ENCODE measurements around the gene FHL2. TPM values are rescaled to one million over a fixed set of nuclear protein-coding genes. Genes with fewer than 3 reads are reported as not detected.
A peak's percentile ranks its signal among the peaks of the same experiment; 100 is the strongest.

The FHL2 gene
- total and polyA plus RNA-seq, 2 donors (not counting 3 experiments of a cell fraction or from before 2014, with no cell fraction given): 197 to 491 TPM

DNA sequence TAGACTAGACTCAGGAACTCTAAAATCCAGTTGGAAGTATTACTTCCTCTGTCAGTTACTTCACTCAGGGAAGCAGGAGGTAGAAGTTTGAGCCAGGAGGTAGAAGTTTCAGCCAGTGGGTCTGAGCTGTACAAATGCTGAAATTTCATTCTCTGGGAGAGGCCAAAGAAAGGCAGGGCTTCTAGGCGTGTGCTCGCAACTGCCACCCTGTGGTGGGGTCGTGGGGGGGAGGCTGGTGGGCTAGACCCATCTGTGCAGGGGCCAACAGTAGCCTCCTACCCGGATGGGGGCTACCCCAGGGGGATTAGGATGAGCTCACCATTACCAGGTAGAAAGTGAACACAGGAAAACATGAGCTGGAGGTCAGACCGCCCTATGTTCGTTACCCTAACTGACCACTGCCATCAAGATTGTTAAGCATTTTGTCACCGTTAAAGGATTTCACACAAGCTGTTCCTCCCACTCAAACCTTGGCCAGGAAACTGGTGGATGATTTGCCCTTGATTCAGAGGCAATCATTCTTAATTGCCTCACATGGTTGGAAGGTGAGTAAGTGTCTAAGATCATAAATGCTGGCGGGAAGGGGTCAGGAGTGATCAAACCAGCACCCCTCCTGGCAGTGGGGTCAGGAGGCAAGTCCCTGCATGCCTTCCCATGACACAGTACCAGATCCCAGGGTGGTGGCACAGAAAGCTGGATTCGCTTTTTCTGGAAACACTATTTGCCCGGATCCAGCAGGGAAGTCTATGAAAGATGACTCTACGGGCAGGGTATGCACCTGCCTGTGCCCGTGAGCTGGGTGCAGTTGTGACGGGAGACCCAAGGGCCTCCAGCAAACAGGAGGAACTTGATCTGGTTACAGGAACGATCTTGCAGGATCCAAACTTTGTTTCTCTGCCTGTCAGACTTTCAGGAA is 5.2 kb upstream of the FHL2 start:
- no peaks in the 10 kb centered on the region for H4K20me1 ChIP-seq (replicated peaks; ENCODE audit: control insufficient read depth, extremely low read depth, insufficient read depth, low read length)
- peak overlapping the region; percentile 26 for H3K4me2 ChIP-seq (ENCODE audit: insufficient read depth, low read length)
- peaks cover 7% of the 10 kb centered on the region for H3K79me2 ChIP-seq (ENCODE audit: control insufficient read depth, insufficient read depth, low read length)
- no peaks in the 10 kb centered on the region for H3K27me3 ChIP-seq (ENCODE audit: control insufficient read depth in 2 of 2, insufficient read depth in 2 of 2, low read length in 2 of 2)
- DNase-seq (ENCODE audit: low read depth, low spot score) (peak; percentile 86), FAIRE-seq (peak; percentile 87)
- intact Hi-C loops (cut with micrococcal nuclease): loop anchor here (1.0 to 2.0 kb wide), 2 partner anchors 34 to 51 kb away; no protein-coding TSS in a partner anchor
- BruUV-seq (replicated peaks): no TSS peak
- POLR2A ChIA-PET: interaction anchor here (1.1 to 1.5 kb wide), 5 partner anchors 8 to 17 kb away, joined by 3 to 16 read pairs (median 4); no protein-coding TSS in a partner anchor
- no peaks in the 10 kb centered on the region for H3K9me1 ChIP-seq (replicated peaks; ENCODE audit: control insufficient read depth, extremely low read depth, insufficient read depth, low read length)
- no peaks in the 10 kb centered on the region for H3K9me3 ChIP-seq (replicated peaks; ENCODE audit: control insufficient read depth, insufficient read depth, low read length)
- TF ChIP-seq, protein P1, sequence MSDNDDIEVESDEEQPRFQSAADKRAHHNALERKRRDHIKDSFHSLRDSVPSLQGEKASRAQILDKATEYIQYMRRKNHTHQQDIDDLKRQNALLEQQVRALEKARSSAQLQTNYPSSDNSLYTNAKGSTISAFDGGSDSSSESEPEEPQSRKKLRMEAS (IDR thresholded peaks at IDR 0.05; ENCODE audit: insufficient read depth, insufficient read length): no peak
- TF ChIP-seq, protein P2, sequence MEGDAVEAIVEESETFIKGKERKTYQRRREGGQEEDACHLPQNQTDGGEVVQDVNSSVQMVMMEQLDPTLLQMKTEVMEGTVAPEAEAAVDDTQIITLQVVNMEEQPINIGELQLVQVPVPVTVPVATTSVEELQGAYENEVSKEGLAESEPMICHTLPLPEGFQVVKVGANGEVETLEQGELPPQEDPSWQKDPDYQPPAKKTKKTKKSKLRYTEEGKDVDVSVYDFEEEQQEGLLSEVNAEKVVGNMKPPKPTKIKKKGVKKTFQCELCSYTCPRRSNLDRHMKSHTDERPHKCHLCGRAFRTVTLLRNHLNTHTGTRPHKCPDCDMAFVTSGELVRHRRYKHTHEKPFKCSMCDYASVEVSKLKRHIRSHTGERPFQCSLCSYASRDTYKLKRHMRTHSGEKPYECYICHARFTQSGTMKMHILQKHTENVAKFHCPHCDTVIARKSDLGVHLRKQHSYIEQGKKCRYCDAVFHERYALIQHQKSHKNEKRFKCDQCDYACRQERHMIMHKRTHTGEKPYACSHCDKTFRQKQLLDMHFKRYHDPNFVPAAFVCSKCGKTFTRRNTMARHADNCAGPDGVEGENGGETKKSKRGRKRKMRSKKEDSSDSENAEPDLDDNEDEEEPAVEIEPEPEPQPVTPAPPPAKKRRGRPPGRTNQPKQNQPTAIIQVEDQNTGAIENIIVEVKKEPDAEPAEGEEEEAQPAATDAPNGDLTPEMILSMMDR (IDR thresholded peaks at IDR 0.05; ENCODE audit: extremely low read depth in 1 of 2, insufficient read depth in 1 of 2, low read depth in 1 of 2, low read length in 2 of 2): peak; percentile 48 to 62
- TF ChIP-seq POLR2AphosphoS5 (IDR thresholded peaks at IDR 0.05; ENCODE audit: insufficient read depth, low read depth, low read length) (peak; percentile 83), GATA2 (IDR thresholded peaks at IDR 0.05; ENCODE audit: insufficient read depth, insufficient read length, low read depth, low read length) (peak; percentile 82), MYC (IDR thresholded peaks at IDR 0.05; ENCODE audit: low read depth, low read length) (peak; percentile 45), JUN (IDR thresholded peaks at IDR 0.05; ENCODE audit: borderline replicate concordance, insufficient read depth, insufficient read length, low read depth) (peak; percentile 62), POLR2A (IDR thresholded peaks at IDR 0.05; ENCODE audit: low read depth, low read length) (peak; percentile 10), EZH2 (IDR thresholded peaks at IDR 0.05; ENCODE audit: borderline replicate concordance, low read depth, low read length, severe bottlenecking) (no peak), FOS (IDR thresholded peaks at IDR 0.05; ENCODE audit: borderline replicate concordance, insufficient read depth, low read length) (peak; percentile 94)
- peaks cover 40% of the 10 kb centered on the region for H3K4me1 ChIP-seq (ENCODE audit: control insufficient read depth, extremely low read depth, insufficient read depth, low read length)
- peak overlapping the region; percentile 19 for H3K9ac ChIP-seq (replicated peaks; ENCODE audit: extremely low read depth, insufficient read depth, low read length)
- H3K36me3 ChIP-seq (ENCODE audit: control insufficient read depth in 2 of 2, extremely low read depth in 1 of 2, insufficient read depth in 2 of 2, low read length in 2 of 2): no peaks in the 10 kb centered on the region
- H3K4me3 ChIP-seq (replicated peaks in 1 of 3; ENCODE audit: insufficient read depth in 1 of 3, low read depth in 1 of 3, low read length in 3 of 3): no peak overlapping the region
- dilution Hi-C loops (cut with MboI; ENCODE audit: extremely low pct_ligation_motif_present, low sequenced_read_pairs): no loop called here
- peak overlapping the region; percentile 66 for H3K27ac ChIP-seq (ENCODE audit: insufficient read depth, low read depth, low read length)
- H2AFZ ChIP-seq (ENCODE audit: low read depth, low read length): peak overlapping the region; percentile 2
- CTCF ChIA-PET: interaction anchor here (0.7 to 2.6 kb wide), 18 partner anchors 8 to 149 kb away, joined by 3 to 29 read pairs (median 4); no protein-coding TSS in a partner anchor

All from endothelial cell of umbilical vein (primary cell).